ENCODE results near the gene IPCEF1. TPM values are rescaled to one million over a fixed set of nuclear protein-coding genes. Genes with fewer than 3 reads are reported as not detected.
A peak's percentile ranks its signal among the peaks of the same experiment; 100 is the strongest.

IPCEF1 gene
- polyA plus RNA-seq, 3 donors: 14.7 to 29.7 (median 16.5) TPM

DNA sequence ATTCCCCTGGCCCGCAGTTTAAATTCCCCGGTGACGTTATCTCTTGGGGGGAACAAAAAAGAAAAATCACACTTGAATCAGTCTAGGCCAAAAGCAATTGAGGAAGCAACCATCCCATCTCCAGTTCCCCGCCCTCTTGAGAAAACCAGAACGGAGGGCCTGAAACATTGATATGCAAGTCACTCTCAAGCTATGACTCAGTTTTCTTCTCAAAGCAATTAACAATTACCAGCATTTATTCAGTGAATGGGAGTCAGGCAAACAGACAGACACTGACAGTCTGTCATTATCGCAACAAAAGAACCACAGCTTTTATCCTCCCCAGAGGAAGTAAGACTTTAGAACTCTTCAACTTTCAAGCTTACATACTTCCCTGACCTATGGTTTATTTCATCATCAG is 216.7 kb downstream of the IPCEF1 start:
- intact Hi-C loops (cut with micrococcal nuclease): loop anchor here (5.0 to 10.0 kb wide), 4 partner anchors 162 to 655 kb away; partner anchors contain the start of gene IPCEF1 (in 1 of the 2)
- Mint-ChIP-seq H3K27ac (peak overlapping the region; percentile 82 to 96 (median 89)), H3K4me3 (peak overlapping the region; percentile 31 to 66), H3K4me1 (peaks cover 26% of the 10 kb centered on the region), H3K27me3 (ENCODE audit: low read depth in 3 of 3) (peaks cover 0 to 2% (median 0%) of the 10 kb centered on the region in 3 donors), H3K36me3 (peaks cover 1 to 4% of the 10 kb centered on the region in 2 donors), H3K9me3 (peaks cover 0 to 8% (median 6%) of the 10 kb centered on the region in 7 donors)
- H3K27ac ChIP-seq (ENCODE audit: low read depth in 1 of 2, low read length in 2 of 2): peak overlapping the region; percentile 67 to 95
- TF ChIP-seq, protein P1, sequence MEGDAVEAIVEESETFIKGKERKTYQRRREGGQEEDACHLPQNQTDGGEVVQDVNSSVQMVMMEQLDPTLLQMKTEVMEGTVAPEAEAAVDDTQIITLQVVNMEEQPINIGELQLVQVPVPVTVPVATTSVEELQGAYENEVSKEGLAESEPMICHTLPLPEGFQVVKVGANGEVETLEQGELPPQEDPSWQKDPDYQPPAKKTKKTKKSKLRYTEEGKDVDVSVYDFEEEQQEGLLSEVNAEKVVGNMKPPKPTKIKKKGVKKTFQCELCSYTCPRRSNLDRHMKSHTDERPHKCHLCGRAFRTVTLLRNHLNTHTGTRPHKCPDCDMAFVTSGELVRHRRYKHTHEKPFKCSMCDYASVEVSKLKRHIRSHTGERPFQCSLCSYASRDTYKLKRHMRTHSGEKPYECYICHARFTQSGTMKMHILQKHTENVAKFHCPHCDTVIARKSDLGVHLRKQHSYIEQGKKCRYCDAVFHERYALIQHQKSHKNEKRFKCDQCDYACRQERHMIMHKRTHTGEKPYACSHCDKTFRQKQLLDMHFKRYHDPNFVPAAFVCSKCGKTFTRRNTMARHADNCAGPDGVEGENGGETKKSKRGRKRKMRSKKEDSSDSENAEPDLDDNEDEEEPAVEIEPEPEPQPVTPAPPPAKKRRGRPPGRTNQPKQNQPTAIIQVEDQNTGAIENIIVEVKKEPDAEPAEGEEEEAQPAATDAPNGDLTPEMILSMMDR (IDR thresholded peaks at IDR 0.05): no peak
- peak overlapping the region; percentile 41 for H3K9ac ChIP-seq (ENCODE audit: insufficient read depth, low read length, poor library complexity, severe bottlenecking)
- H3K36me3 ChIP-seq (replicated peaks in 1 of 2; ENCODE audit: control insufficient read depth in 1 of 2, insufficient read depth in 2 of 2, low read length in 2 of 2): no peaks in the 10 kb centered on the region
- peak; percentile 91 to 94 (median 92) for DNase-seq
- no peak overlapping the region for H2AFZ ChIP-seq (ENCODE audit: insufficient read depth, low read depth, low read length, poor library complexity, severe bottlenecking)
- H3K27me3 ChIP-seq (ENCODE audit: control insufficient read depth in 2 of 2, insufficient read depth in 2 of 2, low read length in 2 of 2): no peaks in the 10 kb centered on the region
- peaks cover 0 to 4% of the 10 kb centered on the region in 2 donors for H3K9me3 ChIP-seq (replicated peaks in 1 of 2; ENCODE audit: control insufficient read depth in 1 of 2, insufficient read depth in 1 of 2, low read length in 2 of 2)
- peak overlapping the region; percentile 40 for H3K4me2 ChIP-seq (replicated peaks; ENCODE audit: extremely low read depth, low read length, poor library complexity, severe bottlenecking)
- peaks cover 26 to 29% of the 10 kb centered on the region in 2 donors for H3K4me1 ChIP-seq (ENCODE audit: control insufficient read depth in 1 of 2, insufficient read depth in 2 of 2, low read length in 2 of 2)
- 0% methylated on average over 2 of the region's 6 CpGs for WGBS (ENCODE audit: insufficient coverage)
- H3K79me2 ChIP-seq (ENCODE audit: insufficient read depth, low read length): no peaks in the 10 kb centered on the region
- H4K20me1 ChIP-seq (ENCODE audit: insufficient read depth, low read length): no peaks in the 10 kb centered on the region
- peak overlapping the region in 1 of 3 experiments; percentile 45 for H3K4me3 ChIP-seq (replicated peaks in 1 of 3; ENCODE audit: low read depth in 2 of 3, low read length in 3 of 3)

DNA sequence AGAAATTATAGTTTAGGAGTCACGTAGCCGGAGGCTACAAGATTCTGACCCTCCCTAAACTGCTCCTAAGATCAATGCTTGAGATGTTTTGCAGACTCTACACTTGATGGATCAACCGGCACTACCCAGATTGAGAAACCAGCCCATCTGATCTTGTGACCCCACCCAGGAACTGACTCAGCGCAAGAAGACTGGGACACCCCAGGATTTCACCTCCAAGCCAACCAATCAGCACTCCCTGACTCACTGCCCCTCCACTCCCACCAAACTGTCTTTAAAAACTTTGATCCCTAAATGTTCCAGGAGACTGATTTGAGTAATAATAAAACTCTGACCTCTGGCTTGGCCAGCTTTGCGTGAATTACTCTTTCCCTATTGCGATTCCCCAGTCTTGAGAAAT is 217.8 kb downstream of the IPCEF1 start:
- TF ChIP-seq, protein P1 (IDR thresholded peaks at IDR 0.05): no peak
- Mint-ChIP-seq H3K9me3 (peaks cover 0 to 8% (median 6%) of the 10 kb centered on the region in 7 donors), H3K27me3 (ENCODE audit: low read depth in 3 of 3) (peaks cover 0 to 2% (median 0%) of the 10 kb centered on the region in 3 donors), H3K4me3 (no peak overlapping the region), H3K4me1 (peaks cover 26% of the 10 kb centered on the region), H3K27ac (peak overlapping the region; percentile 82 to 96 (median 89)), H3K36me3 (peaks cover 1 to 4% of the 10 kb centered on the region in 2 donors)
- H3K9ac ChIP-seq (ENCODE audit: insufficient read depth, low read length, poor library complexity, severe bottlenecking): peak overlapping the region; percentile 41
- peaks cover 0 to 4% of the 10 kb centered on the region in 2 donors for H3K9me3 ChIP-seq (replicated peaks in 1 of 2; ENCODE audit: control insufficient read depth in 1 of 2, insufficient read depth in 1 of 2, low read length in 2 of 2)
- no peaks in the 10 kb centered on the region for H3K36me3 ChIP-seq (replicated peaks in 1 of 2; ENCODE audit: control insufficient read depth in 1 of 2, insufficient read depth in 2 of 2, low read length in 2 of 2)
- 79% methylated on average over 5 of the region's 6 CpGs for WGBS (ENCODE audit: insufficient coverage)
- no peaks in the 10 kb centered on the region for H3K27me3 ChIP-seq (ENCODE audit: control insufficient read depth in 2 of 2, insufficient read depth in 2 of 2, low read length in 2 of 2)
- peak; percentile 84 to 93 (median 85) for DNase-seq
- H3K4me1 ChIP-seq (ENCODE audit: control insufficient read depth in 1 of 2, insufficient read depth in 2 of 2, low read length in 2 of 2): peaks cover 26 to 29% of the 10 kb centered on the region in 2 donors
- H2AFZ ChIP-seq (ENCODE audit: insufficient read depth, low read depth, low read length, poor library complexity, severe bottlenecking): no peak overlapping the region
- intact Hi-C loops (cut with micrococcal nuclease): loop anchor here (10.0 kb wide), 2 partner anchors 216 to 656 kb away; partner anchors contain the start of gene IPCEF1 (in 1 of the 2)
- no peaks in the 10 kb centered on the region for H4K20me1 ChIP-seq (ENCODE audit: insufficient read depth, low read length)
- H3K79me2 ChIP-seq (ENCODE audit: insufficient read depth, low read length): no peaks in the 10 kb centered on the region
- peak overlapping the region in 1 of 3 experiments; percentile 45 for H3K4me3 ChIP-seq (replicated peaks in 1 of 3; ENCODE audit: low read depth in 2 of 3, low read length in 3 of 3)
- H3K27ac ChIP-seq (ENCODE audit: low read depth in 1 of 2, low read length in 2 of 2): peak overlapping the region in 1 of 2 donors; percentile 95
- H3K4me2 ChIP-seq (replicated peaks; ENCODE audit: extremely low read depth, low read length, poor library complexity, severe bottlenecking): no peak overlapping the region

Measured in CD14-positive monocyte (primary cell).